WTC11 (cell line): ENCODE data around the gene IL27RA. TPM values are rescaled to one million over a fixed set of nuclear protein-coding genes. Genes with fewer than 3 reads are reported as not detected.

Experiments used
- ATAC-seq: fragments of 200-7000 bp; cut with Tn5 transposase; 2 replicates; pipeline ENCODE4 v1.10.0; 2021; ENCODE audit warnings: mild to moderate bottlenecking, moderate library complexity
- CTCF ChIA-PET: fragments of 300-600 bp; sonication (Branson Sonifier 250); formaldehyde crosslinking; loops from one replicate; lab custom pipeline; 2021; ENCODE audit warnings: antibody characterized with exemption; lab: Charles Lee
- POLR2A ChIA-PET: fragments of 350-600 bp; sonication (Branson Sonifier 250); formaldehyde crosslinking; loops from one replicate; lab custom pipeline; 2021; ENCODE audit warnings: antibody characterized with exemption; lab: Charles Lee
- DNase-seq: peaks from one replicate; pipeline ENCODE4 v3.0.0; 2021; ENCODE audit warnings: low spot score
- H3K27ac Mint-ChIP-seq: 2 replicates; pipeline ENCODE4 v1.8.0; 2021; ENCODE audit warnings: mixed read lengths
- H3K27me3 Mint-ChIP-seq: 2 replicates; pipeline ENCODE4 v1.8.0; 2021; ENCODE audit warnings: low read depth, mild to moderate bottlenecking, moderate library complexity, mixed read lengths
- H3K36me3 Mint-ChIP-seq: 2 replicates; pipeline ENCODE4 v1.8.0; 2021; ENCODE audit warnings: mixed read lengths
- H3K4me1 Mint-ChIP-seq: 2 replicates; pipeline ENCODE4 v1.8.0; 2022; ENCODE audit warnings: mixed read lengths
- H3K4me3 Mint-ChIP-seq: 2 replicates; pipeline ENCODE4 v1.8.0; 2021; ENCODE audit warnings: mild to moderate bottlenecking, moderate library complexity, mixed read lengths
- H3K9me3 Mint-ChIP-seq: 2 replicates; pipeline ENCODE4 v1.8.0; 2021; ENCODE audit warnings: mixed read lengths
- AFF4 ChIP-seq: sonication (generic); formaldehyde crosslinking; IDR thresholded peaks from 2 replicates; pipeline ENCODE4 v1.8.1; 2023; ENCODE audit warnings: mild to moderate bottlenecking, missing genetic modification reagents, borderline replicate concordance
- ATF2 ChIP-seq: sonication (generic); formaldehyde crosslinking; IDR thresholded peaks from 2 replicates; pipeline ENCODE4 v1.8.1; 2022; ENCODE audit warnings: low read depth, missing genetic modification reagents, borderline replicate concordance
- CREM ChIP-seq: sonication (generic); formaldehyde crosslinking; IDR thresholded peaks from 2 replicates; pipeline ENCODE4 v1.8.1; 2022; ENCODE audit warnings: mild to moderate bottlenecking, missing genetic modification reagents, moderate library complexity
- CTCF ChIP-seq: fragments of 200-600 bp; IDR thresholded peaks from 2 replicates; pipeline ENCODE4 v1.8.0; 2022; ENCODE audit warnings: antibody characterized with exemption
- EMX1 ChIP-seq: fragments of 250-450 bp; sonication (Bioruptor Pico); IDR thresholded peaks from 2 replicates; pipeline ENCODE4 v1.8.0; 2021; ENCODE audit warnings: mild to moderate bottlenecking
- HMGA2 ChIP-seq: fragments of 250-450 bp; sonication (Bioruptor Pico); IDR thresholded peaks from 2 replicates; pipeline ENCODE4 v1.4.0; 2021; ENCODE audit warnings: mild to moderate bottlenecking, moderate library complexity
- MLX ChIP-seq: sonication (generic); formaldehyde crosslinking; IDR thresholded peaks from 2 replicates; pipeline ENCODE4 v1.8.1; 2023; ENCODE audit warnings: mild to moderate bottlenecking, missing genetic modification reagents, moderate library complexity
- MYBL2 ChIP-seq: sonication (generic); formaldehyde crosslinking; IDR thresholded peaks from 2 replicates; pipeline ENCODE4 v1.8.1; 2023; ENCODE audit warnings: mild to moderate bottlenecking, moderate library complexity, missing genetic modification reagents
- RELA ChIP-seq: sonication (generic); formaldehyde crosslinking; IDR thresholded peaks from 2 replicates; pipeline ENCODE4 v1.8.1; 2022; ENCODE audit warnings: missing genetic modification reagents, mild to moderate bottlenecking, borderline replicate concordance
- SOX15 ChIP-seq: fragments of 250-450 bp; sonication (Bioruptor Pico); IDR thresholded peaks from 2 replicates; pipeline ENCODE4 v1.9.0; 2021; ENCODE audit warnings: mild to moderate bottlenecking
- SP1 ChIP-seq: sonication (generic); formaldehyde crosslinking; conservative IDR thresholded peaks from 2 replicates; pipeline ENCODE4 v1.8.1; 2022; ENCODE audit warnings: missing genetic modification reagents
- USF1 ChIP-seq: sonication (generic); formaldehyde crosslinking; IDR thresholded peaks from 2 replicates; pipeline ENCODE4 v1.8.0; 2022; ENCODE audit warnings: mild to moderate bottlenecking, missing genetic modification reagents
- ZNF232 ChIP-seq: sonication (generic); formaldehyde crosslinking; IDR thresholded peaks from 2 replicates; pipeline ENCODE4 v1.8.0; 2022; ENCODE audit warnings: mild to moderate bottlenecking, missing genetic modification reagents
- ZNF425 ChIP-seq: fragments of 250-450 bp; sonication (Bioruptor Pico); conservative IDR thresholded peaks from 2 replicates; pipeline ENCODE4 v1.9.0; 2021; ENCODE audit warnings: mild to moderate bottlenecking
- ZNF532 ChIP-seq: fragments of 250-450 bp; sonication (Bioruptor Pico); IDR thresholded peaks from 2 replicates; pipeline ENCODE4 v1.9.0; 2021; ENCODE audit warnings: mild to moderate bottlenecking, borderline replicate concordance
- total RNA-seq: library from RNA; stranded (reverse); gene quantifications from 3 replicates; pipeline ENCODE4 v1.2.3, GENCODE V29; 2021

IL27RA gene
- total RNA-seq, 1 experiment from 2014 or later: 12.2 TPM

GRCh38 chr19:14066134-14066533, 34.6 kb downstream of the IL27RA start:
- H3K27ac Mint-ChIP-seq: no peak overlapping the region
- ATAC-seq: no peak
- no peak for DNase-seq
- peaks cover 11% of the 10 kb centered on the region for H3K27me3 Mint-ChIP-seq
- ChIA-PET CTCF (interaction anchor here (0.7 kb wide), 1 partner anchor 339 kb away, joined by 3 read pairs; no protein-coding TSS in a partner anchor), POLR2A (interaction anchor here (0.7 kb wide), 2 partner anchors 169 to 907 kb away, joined by 3 to 5 read pairs; no protein-coding TSS in a partner anchor)
- no peaks in the 10 kb centered on the region for H3K9me3 Mint-ChIP-seq
- H3K4me1 Mint-ChIP-seq: peaks cover 4% of the 10 kb centered on the region
- no peak for TF ChIP-seq RELA
- no peak for TF ChIP-seq SOX15
- TF ChIP-seq CREM (CRISPR knock-in tag): no peak
- no peak for TF ChIP-seq ZNF532 (CRISPR knock-in tag)
- TF ChIP-seq HMGA2: no peak
- no peak for TF ChIP-seq ZNF232
- TF ChIP-seq ATF2 (CRISPR knock-in tag): no peak
- no peak for TF ChIP-seq USF1
- no peaks in the 10 kb centered on the region for H3K36me3 Mint-ChIP-seq
- H3K4me3 Mint-ChIP-seq: no peak overlapping the region

GRCh38 chr19:14070268-14071050, 38.9 kb downstream of the IL27RA start:
- DNase-seq (no peak), ATAC-seq (no peak)
- Mint-ChIP-seq H3K9me3 (no peaks in the 10 kb centered on the region), H3K27ac (no peak overlapping the region), H3K4me3 (peak overlapping the region; percentile 34; the same call in 1 of the 2 replicates), H3K36me3 (no peaks in the 10 kb centered on the region), H3K27me3 (peaks cover 46% of the 10 kb centered on the region), H3K4me1 (peaks cover 8% of the 10 kb centered on the region; the same call in 1 of the 2 replicates)
- CTCF ChIA-PET: interaction anchor here (0.6 to 6.6 kb wide), 11 partner anchors 12 to 402 kb away, joined by 3 to 164 read pairs (median 13); partner anchors contain the start of genes PALM3 and PODNL1
- POLR2A ChIA-PET: no interaction called here
- TF ChIP-seq HMGA2 (no peak), SP1 (no peak), ZNF425 (CRISPR knock-in tag) (no peak), EMX1 (CRISPR knock-in tag) (no peak), MLX (CRISPR knock-in tag) (no peak), MYBL2 (CRISPR knock-in tag) (no peak), CTCF (no peak), AFF4 (CRISPR knock-in tag) (no peak)
